Choroid plexus epithelial cell (primary cell): ENCODE measurements around the gene DCST2.
A peak's percentile ranks its signal among the peaks of the same experiment; 100 is the strongest.
"Not testable (repeated sequence)": the region's sequence is repeated elsewhere in the genome, so short reads cannot be mapped to it uniquely, and the experiment has no call there.

Source experiments
- DNase-seq: peaks from one replicate; pipeline ENCODE4 v3.0.0-alpha.2; 2010; ENCODE audit warnings: low read depth
- H3K4me3 ChIP-seq: 2 replicates; pipeline ENCODE4 v1.5.1; 2011; ENCODE audit warnings: low read depth, mild to moderate bottlenecking, control low read depth, low read length, moderate library complexity
- TF ChIP-seq, protein P1 (sequence below): conservative IDR thresholded peaks from 2 replicates; pipeline ENCODE4 v1.5.1; 2011; ENCODE audit warnings: low read depth, mild to moderate bottlenecking, control low read depth, inconsistent platforms, low read length, moderate library complexity

DCST2 gene

GRCh38 chr1:154989195-154989860, 44.3 kb downstream of the DCST2 start:
- TF ChIP-seq, protein P1, sequence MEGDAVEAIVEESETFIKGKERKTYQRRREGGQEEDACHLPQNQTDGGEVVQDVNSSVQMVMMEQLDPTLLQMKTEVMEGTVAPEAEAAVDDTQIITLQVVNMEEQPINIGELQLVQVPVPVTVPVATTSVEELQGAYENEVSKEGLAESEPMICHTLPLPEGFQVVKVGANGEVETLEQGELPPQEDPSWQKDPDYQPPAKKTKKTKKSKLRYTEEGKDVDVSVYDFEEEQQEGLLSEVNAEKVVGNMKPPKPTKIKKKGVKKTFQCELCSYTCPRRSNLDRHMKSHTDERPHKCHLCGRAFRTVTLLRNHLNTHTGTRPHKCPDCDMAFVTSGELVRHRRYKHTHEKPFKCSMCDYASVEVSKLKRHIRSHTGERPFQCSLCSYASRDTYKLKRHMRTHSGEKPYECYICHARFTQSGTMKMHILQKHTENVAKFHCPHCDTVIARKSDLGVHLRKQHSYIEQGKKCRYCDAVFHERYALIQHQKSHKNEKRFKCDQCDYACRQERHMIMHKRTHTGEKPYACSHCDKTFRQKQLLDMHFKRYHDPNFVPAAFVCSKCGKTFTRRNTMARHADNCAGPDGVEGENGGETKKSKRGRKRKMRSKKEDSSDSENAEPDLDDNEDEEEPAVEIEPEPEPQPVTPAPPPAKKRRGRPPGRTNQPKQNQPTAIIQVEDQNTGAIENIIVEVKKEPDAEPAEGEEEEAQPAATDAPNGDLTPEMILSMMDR: no peak
- no peak for DNase-seq
- H3K4me3 ChIP-seq: no peak overlapping the region

DNA sequence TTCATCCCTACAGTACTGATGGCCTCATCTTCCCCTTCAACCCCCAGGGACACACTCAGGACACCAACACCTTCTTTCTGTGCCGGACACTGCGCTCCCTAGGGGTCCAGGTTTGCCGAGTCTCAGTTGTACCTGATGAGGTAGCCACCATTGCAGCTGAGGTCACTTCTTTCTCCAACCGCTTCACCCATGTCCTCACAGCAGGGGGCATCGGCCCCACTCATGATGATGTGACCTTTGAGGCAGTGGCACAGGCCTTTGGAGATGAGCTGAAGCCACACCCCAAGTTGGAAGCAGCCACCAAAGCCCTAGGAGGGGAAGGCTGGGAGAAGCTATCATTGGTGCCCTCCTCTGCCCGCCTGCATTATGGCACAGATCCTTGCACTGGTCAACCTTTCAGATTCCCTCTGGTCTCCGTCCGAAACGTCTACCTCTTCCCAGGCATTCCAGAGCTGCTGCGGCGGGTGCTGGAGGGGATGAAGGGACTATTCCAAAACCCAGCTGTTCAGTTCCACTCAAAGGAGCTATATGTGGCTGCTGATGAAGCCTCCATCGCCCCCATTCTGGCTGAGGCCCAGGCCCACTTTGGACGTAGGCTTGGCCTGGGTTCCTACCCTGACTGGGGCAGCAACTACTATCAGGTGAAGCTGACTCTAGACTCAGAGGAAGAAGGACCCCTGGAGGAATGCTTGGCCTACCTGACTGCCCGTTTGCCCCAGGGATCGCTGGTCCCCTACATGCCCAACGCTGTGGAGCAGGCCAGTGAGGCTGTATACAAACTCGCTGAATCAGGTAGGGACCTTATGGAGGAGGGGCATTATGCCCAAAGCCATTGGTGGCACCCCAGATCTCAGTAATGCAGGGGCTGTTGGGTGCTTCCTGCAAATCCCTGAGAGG, 45.3 kb downstream of the DCST2 start:
- TF ChIP-seq, protein P1: no peak

GRCh38 chr1:154987326-154987725, 46.3 kb downstream of the DCST2 start:
- DNase-seq: no peak
- TF ChIP-seq, protein P1: no peak
- no peak overlapping the region for H3K4me3 ChIP-seq

More for the DNA sequence above, 45.3 kb downstream of the DCST2 start:
- DNase-seq: no peak
- no peak overlapping the region for H3K4me3 ChIP-seq

DNA sequence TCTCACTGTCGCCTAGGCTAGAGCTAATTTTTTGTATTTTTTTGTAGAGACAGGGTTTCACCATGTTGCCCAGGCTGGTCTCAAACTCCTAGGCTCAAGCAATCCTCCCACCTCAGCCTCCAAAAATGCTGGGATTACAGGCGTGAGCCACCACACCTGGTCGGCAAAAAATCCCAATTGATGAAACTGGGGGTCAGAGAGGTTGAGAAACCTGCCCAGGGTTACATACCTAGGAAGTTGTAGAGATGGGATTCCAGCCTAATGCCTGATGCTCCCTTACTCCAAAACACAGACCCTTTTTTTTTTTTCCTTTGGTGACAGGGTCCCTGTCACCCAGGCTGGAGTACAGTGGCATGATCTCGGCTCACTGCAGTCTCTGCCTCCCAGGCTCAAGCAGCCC, 46.8 kb downstream of the DCST2 start:
- H3K4me3 ChIP-seq, DNase-seq: not testable (repeated sequence)

GRCh38 chr1:154983776-154984466, 49.7 kb downstream of the DCST2 start:
- TF ChIP-seq, protein P1: no peak
- peak overlapping the region; percentile 88 for H3K4me3 ChIP-seq
- DNase-seq: no peak

GRCh38 chr1:154982897-154983648, 50.5 kb downstream of the DCST2 start, which contains the start of gene FLAD1:
FLAD1 (plus strand) TSS chr1:154983344; CDS start chr1:154983695, 351 bp downstream.
- TF ChIP-seq, protein P1: no peak

More at GRCh38 chr1:154982897-154983648, 50.5 kb downstream of the DCST2 start, which contains the start of gene FLAD1:
- peak within 1 kb of the TSS; percentile 88 for H3K4me3 ChIP-seq
- peak; percentile 100 for DNase-seq
